GM12878 (cell line): ENCODE results near the gene HCFC1R1. TPM values are rescaled to one million over a fixed set of nuclear protein-coding genes. Genes with fewer than 3 reads are reported as not detected.

Experiments
- ATAC-seq: fragments of 200-7000 bp; cut with Tn5 transposase; 3 replicates; pipeline ENCODE4 v1.9.1; 2020; ENCODE audit warnings: mild to moderate bottlenecking, moderate library complexity
- BruUV-seq: library from RNA; stranded (reverse); fragments of 400-500 nt; replicated peaks from 2 replicates; lab custom pipeline; 2021; lab: Mats Ljungman, UMichigan
- CTCF ChIA-PET: fragments of 300-600 bp; sonication (Branson Sonifier 250); formaldehyde crosslinking; extraction: SDS; loops from one replicate; lab custom pipeline; 2021; ENCODE audit warnings: inconsistent platforms; lab: Yijun Ruan, JAX
- POLR2A ChIA-PET: fragments of 350-600 bp; formaldehyde crosslinking; extraction: SDS; loops from one replicate; lab custom pipeline; 2021; ENCODE audit warnings: inconsistent platforms; lab: Charles Lee
- RAD21 ChIA-PET: fragments of 300-600 bp; sonication (Branson Sonifier 250); formaldehyde crosslinking; loops from one replicate; lab custom pipeline; 2023; ENCODE audit warnings: antibody characterized with exemption; ENCODE audit not compliant: unreplicated experiment; lab: Charles Lee
- SMC1A ChIA-PET: fragments of 300-600 bp; sonication (Branson Sonifier 250); formaldehyde crosslinking; loops from one replicate; lab custom pipeline; 2023; ENCODE audit not compliant: unreplicated experiment, uncharacterized antibody; lab: Charles Lee
- DNase-seq: peaks from one replicate; pipeline ENCODE4 v3.0.0-alpha.2; 2011; ENCODE audit warnings: low read depth, low spot score
- FAIRE-seq: peaks from 3 replicates; lab custom pipeline; 2011; peaks lifted over from hg19 to GRCh38; lab: Jason Lieb, UNC
- H2AFZ ChIP-seq: 2 replicates; pipeline ENCODE4 v1.6.0; 2011; ENCODE audit warnings: low read depth, low read length, control low read depth; ENCODE audit not compliant: control insufficient read depth
- H3K27ac ChIP-seq: 2 replicates; pipeline ENCODE4 v1.5.1; 2011; ENCODE audit warnings: control low read depth; ENCODE audit not compliant: control insufficient read depth, insufficient read depth
- H3K27me3 ChIP-seq, 2 experiments: replicated peaks in 1 of 2; 2 replicates each; pipeline versions ENCODE4 v1.6.0 to v1.6.1; 2011; ENCODE audit warnings: low read length in 1 of 2; ENCODE audit not compliant: control insufficient read depth in 2 of 2, insufficient read depth in 2 of 2
- H3K36me3 ChIP-seq, 2 experiments: 2 replicates each; pipeline ENCODE4 v1.5.1; 2011; ENCODE audit warnings: low read length in 1 of 2; ENCODE audit not compliant: control insufficient read depth in 2 of 2, insufficient read depth in 2 of 2
- H3K4me1 ChIP-seq: 2 replicates; pipeline ENCODE4 v1.6.1; 2011; ENCODE audit warnings: mild to moderate bottlenecking, low read length, moderate library complexity, mixed read lengths; ENCODE audit not compliant: control insufficient read depth, insufficient read depth
- H3K4me2 ChIP-seq: 2 replicates; pipeline ENCODE4 v1.6.0; 2011; ENCODE audit warnings: control low read depth; ENCODE audit not compliant: control insufficient read depth, insufficient read depth
- H3K4me3 ChIP-seq: fragments of 200-600 bp; sonication (generic); 2 replicates; pipeline ENCODE4 v1.5.1; 2016
- H3K79me2 ChIP-seq: 2 replicates; pipeline ENCODE4 v1.6.0; 2011; ENCODE audit warnings: low read length; ENCODE audit not compliant: control insufficient read depth, insufficient read depth
- H3K9ac ChIP-seq: 2 replicates; pipeline ENCODE4 v1.8.0; 2011; ENCODE audit warnings: low read length, control low read depth, mixed read lengths; ENCODE audit not compliant: control insufficient read depth, insufficient read depth
- H3K9me3 ChIP-seq: replicated peaks from 3 replicates; pipeline ENCODE4 v1.5.1; 2011; ENCODE audit warnings: mild to moderate bottlenecking, low read length; ENCODE audit not compliant: control insufficient read depth, insufficient read depth
- H4K20me1 ChIP-seq: 2 replicates; pipeline ENCODE4 v1.6.0; 2011; ENCODE audit not compliant: control insufficient read depth, insufficient read depth
- CHD1 ChIP-seq: IDR thresholded peaks from 2 replicates; pipeline ENCODE4 v1.6.1; 2012; ENCODE audit warnings: low read depth, low read length, improper control_type of control experiment
- CREB1 ChIP-seq: IDR thresholded peaks from 2 replicates; pipeline ENCODE4 v1.6.1; 2012; ENCODE audit warnings: low read depth, mild to moderate bottlenecking, inconsistent platforms
- DPF2 ChIP-seq: fragments of 450-650 bp; IDR thresholded peaks from 2 replicates; pipeline ENCODE4 v1.6.1; 2017; ENCODE audit warnings: mild to moderate bottlenecking
- GABPA ChIP-seq: IDR thresholded peaks from 2 replicates; pipeline ENCODE4 v1.6.1; 2014; ENCODE audit warnings: antibody characterized with exemption, low read depth, mild to moderate bottlenecking, inconsistent platforms
- SPI1 ChIP-seq: IDR thresholded peaks from 2 replicates; pipeline ENCODE4 v1.6.1; 2011; ENCODE audit warnings: low read depth, mild to moderate bottlenecking, low read length, moderate library complexity, borderline replicate concordance; ENCODE audit not compliant: insufficient read depth
- TCF12 ChIP-seq: IDR thresholded peaks from 2 replicates; pipeline ENCODE4 v1.6.1; 2011; ENCODE audit warnings: low read depth, mild to moderate bottlenecking, low read length
- TCF3 ChIP-seq: IDR thresholded peaks from 2 replicates; pipeline ENCODE4 v1.6.1; 2012; ENCODE audit warnings: low read depth, mild to moderate bottlenecking, low read length, borderline replicate concordance; ENCODE audit not compliant: insufficient read depth
- WGBS: methylation state at CpG from one replicate; pipeline ENCODE4 v1.1.6; 2016; ENCODE audit warnings: low lambda C conversion rate; ENCODE audit not compliant: insufficient replicate concordance, insufficient coverage; ENCODE audit errors: missing lambda C conversion rate; 5-methylcytosine and 5-hydroxymethylcytosine counted together
- in situ Hi-C: fragments of 300-500 bp; cut with MboI; formaldehyde crosslinking; loops from 9 replicates; pipeline ENCODE4 v1.14.3; 2018; ENCODE audit warnings: mixed read lengths
- intact Hi-C: fragments of 100-400 bp; cut with micrococcal nuclease; formaldehyde crosslinking; loops from one replicate; pipeline ENCODE4 v1.14.2; 2022; ENCODE audit not compliant: unreplicated experiment
- polyA plus RNA-seq, 11 experiments: library from polyadenylated mRNA; depleted of rRNA in 4 of 11; unstranded in 6 of 11; stranded (reverse) in 5 of 11; fragments of >200 nt; fragmentation: Nextera tagmentation in 4 of 11; fragmentation: Illumina TruSeq in 1 of 11; extraction: Ambion mirVana in 4 of 11; extraction: Trizol in 1 of 11; gene quantifications; 1 replicate in 1 of 11; 2 replicates in 10 of 11; pipeline versions ENCODE4 v1.2.1 to v1.2.3, GENCODE V29; 2011 to 2016; ENCODE audit warnings: inconsistent platforms in 2 of 11, missing spikeins in 2 of 11, low read depth in 1 of 11
- total RNA-seq, 4 experiments: library from RNA; depleted of rRNA in 3 of 4; stranded (reverse); fragments of >200 nt in 3 of 4; fragmentation: Illumina TruSeq in 1 of 4; extraction: Trizol in 1 of 4; gene quantifications; 2 replicates each; pipeline versions ENCODE4 v1.2.1 to v1.2.3, GENCODE V29; 2013 to 2021
- TF ChIP-seq, protein P1 (sequence below): IDR thresholded peaks from 2 replicates; pipeline ENCODE4 v1.6.1; 2012; ENCODE audit warnings: low read depth, low read length, improper control_type of control experiment

The HCFC1R1 gene
- total and polyA plus RNA-seq, 10 of the 15 experiments (the other 5 are each of a cell fraction or from before 2014, with no cell fraction given) = 2.8 to 42.5 (median 20.4) TPM

DNA sequence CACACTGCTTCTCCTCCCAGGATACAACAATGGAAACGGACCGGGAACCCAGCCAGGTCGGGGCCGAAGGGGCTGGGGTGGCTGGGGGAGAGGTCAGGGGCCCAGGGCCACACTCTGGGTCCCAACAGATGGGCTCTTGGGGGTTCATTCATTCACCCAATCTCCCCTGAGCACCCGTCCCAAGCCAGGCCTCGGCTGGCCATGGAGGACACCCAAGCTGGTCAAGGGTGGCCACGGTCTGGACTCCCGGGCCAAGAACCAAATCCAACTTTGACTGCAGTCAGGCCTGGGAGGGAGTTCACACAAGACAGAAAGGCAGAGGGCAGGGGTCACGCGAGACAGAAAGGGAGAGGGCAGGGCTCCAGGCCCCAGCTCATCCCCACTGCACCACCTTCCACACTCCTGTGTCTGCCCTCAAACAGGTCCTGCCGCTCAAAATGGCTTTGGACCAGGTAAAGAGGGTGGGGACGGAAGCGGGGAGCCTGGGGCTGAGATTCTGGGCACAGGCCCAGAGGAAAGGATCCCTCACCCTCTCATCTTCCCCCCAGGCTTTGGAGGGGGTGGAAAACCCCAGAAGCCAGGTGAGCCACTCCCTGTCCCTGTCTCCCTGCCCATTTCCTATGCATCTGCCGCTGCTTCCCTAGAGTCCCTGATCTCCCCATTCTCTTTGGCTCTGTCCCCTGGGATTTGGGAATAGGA is 31.2 kb downstream of the HCFC1R1 start:
- DNase-seq (no peak), FAIRE-seq (no peak)
- 45% methylated on average over 13 of the region's 14 CpGs for WGBS
- no peak overlapping the region for H3K4me3 ChIP-seq
- H3K27ac ChIP-seq = no peak overlapping the region
- in situ Hi-C loops = no loop called here
- ChIA-PET POLR2A (no interaction called here), CTCF (no interaction called here), RAD21 (no interaction called here), SMC1A (no interaction called here)
- no TSS peak for BruUV-seq
- no peaks in the 10 kb centered on the region for H3K79me2 ChIP-seq
- H3K36me3 ChIP-seq = no peaks in the 10 kb centered on the region
- no peaks in the 10 kb centered on the region for H3K9me3 ChIP-seq
- peaks cover 2 to 9% of the 10 kb centered on the region in 2 experiments; a peak in 2 of 4 replicates for H3K27me3 ChIP-seq
- H2AFZ ChIP-seq = no peak overlapping the region
- no peak overlapping the region for H3K4me2 ChIP-seq
- intact Hi-C loops = no loop called here
- no peaks in the 10 kb centered on the region for H3K4me1 ChIP-seq
- no peaks in the 10 kb centered on the region for H4K20me1 ChIP-seq
- no peak overlapping the region for H3K9ac ChIP-seq
- no peak for TF ChIP-seq CHD1
- TF ChIP-seq SPI1 = no peak
- no peak for TF ChIP-seq DPF2
- TF ChIP-seq TCF3 = no peak
- TF ChIP-seq GABPA = no peak
- TF ChIP-seq TCF12 = no peak
- TF ChIP-seq, all 136 proteins: peak for 0
- no peak for ATAC-seq

DNA sequence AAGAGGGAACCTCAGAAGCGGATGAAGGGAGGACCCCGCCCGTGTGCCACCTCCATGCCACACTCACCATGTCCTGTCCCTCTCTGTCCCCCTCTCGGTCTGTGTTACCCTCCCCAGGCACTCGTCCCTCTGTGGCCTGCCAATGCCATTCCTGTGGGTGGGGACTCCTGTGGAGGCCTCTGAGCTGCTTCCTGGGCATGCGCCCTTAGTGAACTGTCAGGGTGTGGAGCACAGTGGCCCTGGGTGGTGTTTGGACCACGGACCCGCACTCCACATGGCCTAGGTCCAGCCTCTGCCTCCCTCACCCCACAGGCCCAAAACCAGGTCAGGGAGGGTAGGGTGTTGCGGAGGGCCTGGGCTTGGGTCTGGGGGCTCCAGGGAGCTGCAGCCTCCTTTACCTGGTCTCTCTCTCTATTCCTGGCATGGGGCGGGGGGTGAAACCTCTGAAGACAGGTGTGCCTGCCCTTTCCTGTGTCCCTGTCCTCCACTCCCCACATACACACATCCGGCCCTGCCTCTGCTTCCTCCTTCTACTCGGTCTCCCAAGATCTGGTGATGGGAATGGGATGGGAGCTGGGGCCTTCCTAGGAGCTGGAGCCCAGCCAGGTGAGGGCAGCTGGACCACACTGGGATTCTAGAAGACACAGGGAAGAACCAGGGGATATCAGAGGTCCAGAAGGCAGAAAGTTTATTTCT is 32.0 kb downstream of the HCFC1R1 start:
- no peaks in the 10 kb centered on the region for H3K36me3 ChIP-seq
- no TSS peak for BruUV-seq
- no peak for ATAC-seq
- no peak overlapping the region for H3K27ac ChIP-seq
- POLR2A ChIA-PET = no interaction called here
- intact Hi-C loops (no loop called here), in situ Hi-C loops (no loop called here)
- peaks cover 2 to 6% of the 10 kb centered on the region in 2 experiments; a peak in 2 of 4 replicates for H3K27me3 ChIP-seq
- FAIRE-seq = no peak
- RAD21 ChIA-PET = no interaction called here
- no peak overlapping the region for H3K4me3 ChIP-seq
- CTCF ChIA-PET = no interaction called here
- H3K4me2 ChIP-seq = no peak overlapping the region
- no peak overlapping the region for H3K9ac ChIP-seq
- no peaks in the 10 kb centered on the region for H4K20me1 ChIP-seq
- TF ChIP-seq, protein P1, sequence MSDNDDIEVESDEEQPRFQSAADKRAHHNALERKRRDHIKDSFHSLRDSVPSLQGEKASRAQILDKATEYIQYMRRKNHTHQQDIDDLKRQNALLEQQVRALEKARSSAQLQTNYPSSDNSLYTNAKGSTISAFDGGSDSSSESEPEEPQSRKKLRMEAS = no peak
- TF ChIP-seq TCF12 (no peak), CREB1 (no peak)
- no peaks in the 10 kb centered on the region for H3K79me2 ChIP-seq
- no peak for DNase-seq
- no peaks in the 10 kb centered on the region for H3K4me1 ChIP-seq
- no peak overlapping the region for H2AFZ ChIP-seq
- WGBS = 43% methylated on average over 12 of the region's 12 CpGs
- H3K9me3 ChIP-seq = no peaks in the 10 kb centered on the region
- SMC1A ChIA-PET = no interaction called here
